C4-2B (cell line): ENCODE measurements around the gene GRK5.

Source experiments
- H3K27ac ChIP-seq: fragments of 450-650 bp; 2 replicates; pipeline ENCODE4 v1.5.1; 2017
- CTCF ChIP-seq: fragments of 450-650 bp; conservative IDR thresholded peaks from 2 replicates; pipeline ENCODE4 v1.5.1; 2017; ENCODE audit warnings: mild to moderate bottlenecking
- ZFX ChIP-seq: fragments of 450-650 bp; IDR thresholded peaks from 2 replicates; pipeline ENCODE4 v1.6.1; 2017

GRK5 gene

GRCh38 chr10:119340893-119341458, 133.6 kb downstream of the GRK5 start:
- H3K27ac ChIP-seq = no peak overlapping the region
- TF ChIP-seq CTCF (no peak), ZFX (no peak)

GRCh38 chr10:119341459-119342301, 134.3 kb downstream of the GRK5 start:
- no peak for TF ChIP-seq ZFX
- TF ChIP-seq CTCF = no peak
- no peak overlapping the region for H3K27ac ChIP-seq

GRCh38 chr10:119342335-119342734, 135.0 kb downstream of the GRK5 start:
- TF ChIP-seq ZFX (no peak), CTCF (no peak)
- H3K27ac ChIP-seq = no peak overlapping the region

- TF ChIP-seq CTCF = no peak
- TF ChIP-seq ZFX = no peak
- H3K27ac ChIP-seq = no peak overlapping the region
Observed at GRCh38 chr10:119343011-119343601, 135.7 kb downstream of the GRK5 start.

- no peak overlapping the region for H3K27ac ChIP-seq
Observed at GRCh38 chr10:119344381-119344780, 137.0 kb downstream of the GRK5 start.

GRCh38 chr10:119346095-119346832, 138.9 kb downstream of the GRK5 start:
- TF ChIP-seq CTCF = no peak
- TF ChIP-seq ZFX = no peak
- H3K27ac ChIP-seq = no peak overlapping the region

More at GRCh38 chr10:119344381-119344780, 137.0 kb downstream of the GRK5 start:
- TF ChIP-seq ZFX (no peak), CTCF (no peak)
